DMS 273 (cell line): ENCODE data around the gene TBCD.

Source experiments
- DNase-seq: peaks from one replicate; lab custom pipeline; 2025; ENCODE audit not compliant: unreplicated experiment; lab: John Stamatoyannopoulos, UW

The TBCD gene

DNA sequence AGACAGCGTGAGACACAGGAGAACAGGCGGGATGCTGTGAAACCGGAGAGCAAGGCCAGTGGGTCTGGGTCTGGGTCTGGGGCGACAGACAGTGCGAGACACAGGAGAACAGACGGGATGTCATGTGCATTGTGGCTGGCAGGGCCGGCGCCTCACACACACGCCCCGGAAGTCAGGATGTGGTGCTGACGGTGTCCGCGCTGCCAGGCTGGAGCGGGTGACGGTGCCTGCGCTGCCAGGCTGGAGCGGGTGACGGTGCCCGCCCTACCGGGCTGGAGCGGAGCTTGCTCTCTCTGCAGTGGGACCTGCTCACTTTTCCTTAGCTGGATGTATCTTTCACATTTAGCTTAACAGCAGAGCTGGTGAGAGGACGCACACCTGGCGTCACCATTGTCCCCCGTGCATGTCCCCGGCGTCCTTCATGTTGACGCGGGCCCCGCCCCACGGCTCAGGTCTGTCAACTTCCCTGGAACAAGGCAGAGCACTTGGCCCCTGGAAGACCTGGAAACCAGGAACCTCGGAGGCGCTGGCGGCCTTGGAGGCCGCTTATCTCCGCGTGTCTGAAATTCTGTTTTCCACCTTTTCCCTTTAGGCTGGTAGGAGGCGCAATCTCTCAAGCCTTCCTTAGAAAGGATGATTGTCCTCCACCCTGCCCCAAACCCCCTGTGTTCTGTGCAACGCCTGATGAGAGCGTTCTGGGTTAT is 131.0 kb downstream of the TBCD start:
- DNase-seq: no peak

DNA sequence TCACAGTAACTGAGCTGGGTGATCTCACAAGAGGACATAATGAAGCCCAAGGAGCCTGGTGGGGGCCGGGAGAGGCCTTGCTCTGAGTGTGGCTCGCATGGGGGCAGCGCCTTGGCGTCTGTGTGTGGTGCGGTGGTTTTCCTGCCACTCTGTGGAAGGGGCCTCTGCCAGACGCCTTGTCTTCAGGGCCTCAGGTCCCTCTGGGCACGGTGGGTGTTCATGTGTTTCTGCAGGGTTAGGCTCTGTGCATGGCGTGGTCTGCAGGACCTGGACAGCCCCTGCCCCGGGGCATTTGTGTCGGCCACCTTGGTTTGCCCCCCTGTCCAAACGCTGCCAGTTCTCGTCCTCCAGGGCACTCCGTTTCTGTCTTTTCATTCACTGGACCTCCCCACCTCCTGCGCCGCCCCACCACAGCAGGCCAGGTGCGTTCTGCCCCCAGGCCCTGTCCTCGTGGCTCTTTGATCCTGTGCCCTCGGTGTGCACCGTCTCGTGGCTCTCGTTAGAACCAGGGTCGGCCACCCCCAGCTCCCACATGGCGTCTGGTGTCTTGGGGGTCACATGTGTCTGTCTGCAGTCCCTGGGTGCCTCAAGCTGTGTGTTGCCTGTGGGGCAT is 131.7 kb downstream of the TBCD start:
- no peak for DNase-seq

DNA sequence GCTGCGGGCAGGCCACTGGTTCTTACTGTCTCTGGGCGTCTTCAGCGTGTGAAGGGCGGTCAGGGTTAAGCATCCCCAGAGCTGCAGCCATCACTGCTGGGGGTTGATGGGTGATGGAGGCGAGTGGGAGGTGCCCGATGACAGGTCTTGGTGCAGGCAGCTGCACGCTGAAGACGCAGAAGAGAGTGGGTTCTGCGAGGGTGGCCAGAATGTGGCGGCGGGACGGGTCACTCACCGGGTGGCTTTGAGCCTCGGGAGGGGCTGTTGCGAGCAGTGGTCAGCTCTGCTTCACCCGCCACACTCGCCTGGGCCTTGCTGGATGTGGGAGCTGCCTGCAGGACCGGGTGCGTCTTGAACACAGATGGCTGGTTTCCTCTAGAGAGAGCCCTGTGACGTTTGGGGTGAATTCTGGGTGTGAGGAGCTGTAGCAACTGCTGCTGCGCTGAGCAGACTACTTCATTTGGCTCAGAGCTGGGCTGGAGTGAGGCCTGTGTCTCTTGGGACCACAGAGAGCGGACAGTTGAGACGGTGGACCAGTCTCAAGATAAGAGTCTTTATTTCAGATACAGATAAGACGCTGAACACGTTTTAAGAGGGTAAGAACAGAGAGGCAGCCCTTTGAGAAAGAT is 132.6 kb downstream of the TBCD start:
- DNase-seq: no peak

DNA sequence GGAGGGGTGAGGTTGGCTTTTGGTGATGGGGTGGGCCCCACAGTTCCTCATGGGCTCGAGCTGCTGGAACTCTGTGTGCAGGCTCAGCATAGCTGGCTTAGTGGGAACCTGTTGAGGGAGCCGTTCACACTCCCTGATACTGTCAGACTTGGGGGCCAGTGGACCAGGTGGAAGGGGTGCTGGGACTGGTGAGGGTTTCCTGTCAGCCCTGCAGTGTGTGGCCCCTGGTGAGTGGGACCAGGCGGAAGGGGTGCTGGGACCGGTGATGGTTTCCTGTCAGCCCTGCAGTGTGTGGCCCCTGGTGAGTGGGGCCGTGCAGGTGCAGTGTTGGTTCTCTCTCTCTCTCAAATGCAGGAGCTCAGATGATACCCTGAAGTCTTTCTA is 133.1 kb downstream of the TBCD start:
- no peak for DNase-seq

DNA sequence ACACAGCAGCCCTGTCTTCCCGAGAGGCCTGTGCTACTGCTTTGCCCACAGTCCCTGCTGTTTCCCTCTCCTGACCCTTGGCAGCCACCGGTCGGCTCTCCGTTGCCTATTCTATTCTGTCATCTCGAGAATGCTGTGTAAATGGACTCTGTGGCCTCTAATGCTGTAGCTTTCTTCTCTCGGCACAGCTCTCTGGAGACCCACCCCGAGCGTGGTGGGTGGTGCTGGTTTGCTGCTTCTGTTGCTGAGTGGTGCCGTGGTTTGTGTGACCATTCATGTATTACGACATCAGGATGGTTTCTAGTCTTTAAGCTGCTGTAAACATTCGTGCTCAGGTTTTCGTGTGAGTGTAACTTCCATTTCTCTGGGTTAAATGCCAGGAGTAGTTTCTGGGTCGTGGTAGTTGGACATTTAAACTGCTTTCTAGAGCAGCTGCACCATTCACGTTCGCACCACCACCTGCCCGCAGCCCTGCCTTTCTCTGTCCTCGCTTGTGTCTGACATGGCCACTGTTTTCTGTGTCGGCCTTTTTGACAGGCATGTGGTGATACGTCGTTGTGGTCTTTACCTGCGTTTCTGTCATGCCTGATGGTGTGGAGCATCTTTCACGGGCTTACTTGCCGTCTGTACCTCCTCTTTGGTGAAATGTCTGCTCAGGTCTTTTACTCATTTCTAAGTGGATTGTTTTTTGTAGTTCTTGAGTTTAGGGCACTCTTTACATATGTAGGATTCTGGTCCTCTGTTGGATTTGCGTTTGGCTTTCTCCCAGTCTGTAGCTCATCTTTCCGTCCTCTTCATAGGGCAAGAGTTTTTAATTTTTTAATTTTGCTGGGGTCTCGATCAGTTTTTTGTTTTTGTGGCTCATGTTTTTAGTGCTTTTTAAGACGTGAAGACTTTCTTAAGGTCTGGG is 135.6 kb downstream of the TBCD start:
- DNase-seq: no peak

DNA sequence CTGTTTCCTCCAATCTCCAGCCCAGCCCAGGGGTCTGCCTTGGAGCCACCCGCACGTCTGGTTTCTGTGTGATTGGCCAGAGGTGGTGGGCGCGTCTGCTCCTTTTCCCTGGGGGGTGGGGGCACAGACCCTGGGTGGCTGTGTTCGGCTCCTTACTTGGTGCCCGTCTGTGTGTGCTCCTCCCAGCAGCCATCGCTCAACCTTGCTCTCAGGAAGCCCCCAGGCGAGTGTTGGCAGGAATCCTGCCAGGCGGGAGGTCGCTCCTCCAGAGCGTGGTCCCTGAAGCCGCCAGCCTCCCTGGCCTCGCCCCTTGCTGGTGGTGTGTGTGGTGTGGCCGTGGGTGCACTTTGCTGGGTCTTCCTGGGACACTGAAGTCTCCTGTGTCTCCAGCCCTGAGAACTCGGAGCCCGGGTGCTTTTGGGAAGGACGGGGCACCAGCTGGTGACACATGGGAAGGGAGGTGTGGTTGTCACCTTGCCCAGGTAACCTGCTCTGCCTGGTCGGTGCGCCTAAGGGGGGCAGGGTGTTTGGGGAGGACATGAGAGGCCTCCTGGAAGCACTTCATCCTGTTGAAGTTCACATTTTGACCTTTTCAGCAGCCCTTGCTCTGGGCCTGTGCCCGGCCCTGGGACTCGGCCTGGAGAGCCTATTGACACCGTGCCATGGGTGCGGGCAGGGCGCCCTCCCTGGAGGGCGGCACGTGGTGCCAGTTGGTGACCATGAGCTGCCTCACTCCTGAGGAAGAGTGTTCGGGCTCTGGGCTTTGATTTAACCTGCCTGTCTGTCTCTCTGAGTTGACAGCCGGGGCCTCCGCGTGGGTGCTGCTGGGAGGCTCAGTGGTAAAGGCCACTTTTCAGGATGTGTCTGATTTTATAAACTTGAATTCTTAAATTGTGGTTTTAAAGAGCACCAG is 137.0 kb downstream of the TBCD start:
- no peak for DNase-seq

DNA sequence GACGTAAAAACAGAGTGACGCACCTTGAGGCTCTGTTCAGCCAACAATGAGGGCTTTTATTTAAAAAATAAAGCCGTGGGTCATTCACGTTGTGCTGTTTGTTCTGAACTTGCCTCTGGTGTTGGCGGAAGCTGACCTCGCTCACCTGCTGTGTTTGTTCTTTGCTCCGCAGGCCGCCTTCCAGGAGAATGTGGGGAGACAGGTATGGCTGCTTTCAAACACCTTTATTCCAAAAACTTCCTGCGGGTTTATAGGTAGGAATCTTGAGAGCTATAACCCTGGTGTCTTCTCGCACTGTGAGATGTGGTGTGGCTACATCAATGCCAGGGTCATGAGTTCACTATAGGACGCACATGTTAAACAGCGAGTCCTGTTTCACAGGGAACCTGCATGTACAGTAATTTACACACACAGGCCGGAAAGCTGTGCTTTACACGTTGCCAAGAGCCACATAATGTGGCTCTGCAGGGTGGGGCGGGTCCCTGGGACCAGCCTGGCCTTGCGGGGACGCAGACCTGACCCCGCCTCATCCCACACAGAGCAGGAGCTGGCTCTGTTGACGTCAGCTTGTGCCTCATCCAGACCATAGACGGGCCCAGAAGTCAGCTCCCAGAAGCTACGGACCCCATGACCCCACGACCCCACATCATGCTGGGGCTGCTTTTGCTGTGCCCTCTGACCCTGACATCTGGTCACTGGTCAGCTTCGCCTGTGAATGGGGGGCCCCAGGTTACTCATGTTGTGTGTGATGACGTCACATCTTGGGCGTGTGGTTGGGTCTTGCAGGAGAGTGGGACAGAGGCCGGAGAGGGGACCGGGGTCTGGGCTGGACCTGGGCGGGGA is 137.9 kb downstream of the TBCD start:
- no peak for DNase-seq

DNA sequence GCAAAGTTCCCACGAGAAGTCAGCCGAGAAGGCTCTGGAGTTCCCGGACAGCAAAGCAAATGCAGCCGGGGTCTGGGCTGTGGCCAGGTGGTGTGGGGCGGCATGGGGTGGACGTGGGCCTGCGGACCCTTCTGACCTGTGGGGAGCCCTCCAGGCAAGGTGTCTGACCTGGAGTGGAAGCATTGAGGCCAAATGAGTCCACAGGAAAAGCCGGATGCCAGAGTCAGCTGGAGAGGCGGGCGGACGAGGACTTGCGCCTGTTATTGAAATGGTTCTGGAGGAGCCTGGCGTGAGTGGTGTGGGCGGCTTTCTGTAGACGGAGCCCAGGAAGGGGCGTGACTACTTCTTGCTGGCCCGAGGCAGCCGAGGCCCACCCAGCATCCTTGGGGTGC is 138.5 kb downstream of the TBCD start:
- DNase-seq: no peak

DNA sequence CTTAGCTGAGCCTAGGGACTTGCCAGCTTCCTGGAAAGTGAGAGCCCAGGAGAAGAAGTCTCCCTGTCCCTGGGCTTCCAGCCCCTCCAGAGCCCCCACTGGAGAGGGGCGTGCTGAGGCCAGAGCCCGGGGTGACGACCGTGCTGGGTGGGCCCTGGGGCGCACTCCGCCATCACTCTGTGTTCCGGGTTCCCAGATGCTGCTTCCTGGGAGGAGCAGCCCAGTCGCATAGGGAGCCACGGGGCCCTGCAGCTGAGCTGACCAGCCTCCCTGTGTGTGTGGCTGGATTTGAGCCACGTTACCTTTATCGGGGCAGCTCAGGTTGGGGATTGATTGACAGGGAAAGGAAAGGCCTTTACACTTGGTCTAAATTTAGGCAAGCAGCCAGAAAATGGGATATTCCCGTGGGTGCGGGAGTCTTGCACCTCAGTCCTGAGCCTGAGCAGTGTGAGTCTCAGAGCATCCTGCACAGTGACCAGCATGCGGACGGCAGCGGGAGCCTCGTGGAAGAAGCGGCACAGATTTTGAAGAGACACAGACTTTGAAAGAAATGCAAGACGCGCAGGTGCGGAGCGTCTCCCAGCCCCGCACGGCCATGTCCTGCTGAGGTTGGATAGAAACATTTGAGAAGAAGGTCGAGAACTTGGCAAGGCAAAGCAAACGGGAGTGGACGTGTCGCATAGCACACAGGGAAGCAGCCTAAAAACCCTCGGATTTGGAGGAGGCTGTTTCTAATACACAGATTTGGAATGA is 139.2 kb downstream of the TBCD start:
- no peak for DNase-seq

DNA sequence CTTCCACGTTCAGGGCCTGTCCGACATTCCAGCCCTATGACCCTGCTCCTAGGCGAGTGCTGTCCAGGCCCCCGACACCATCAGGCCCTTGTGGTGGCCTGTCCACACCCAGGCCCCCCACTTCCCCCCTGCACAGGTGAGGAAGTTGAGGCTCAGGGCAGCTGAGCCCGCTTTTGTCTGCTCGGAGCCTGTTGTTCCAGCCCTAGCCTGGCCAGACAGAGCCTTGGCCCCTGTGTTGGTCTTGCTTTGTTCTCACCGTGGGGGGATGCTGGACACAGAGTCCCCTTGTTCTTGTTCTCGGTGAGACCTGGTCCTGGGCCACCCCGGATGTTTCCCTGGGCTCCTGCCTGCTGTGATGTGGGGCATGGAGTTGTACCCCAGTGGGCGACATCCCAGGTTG is 140.0 kb downstream of the TBCD start:
- no peak for DNase-seq

DNA sequence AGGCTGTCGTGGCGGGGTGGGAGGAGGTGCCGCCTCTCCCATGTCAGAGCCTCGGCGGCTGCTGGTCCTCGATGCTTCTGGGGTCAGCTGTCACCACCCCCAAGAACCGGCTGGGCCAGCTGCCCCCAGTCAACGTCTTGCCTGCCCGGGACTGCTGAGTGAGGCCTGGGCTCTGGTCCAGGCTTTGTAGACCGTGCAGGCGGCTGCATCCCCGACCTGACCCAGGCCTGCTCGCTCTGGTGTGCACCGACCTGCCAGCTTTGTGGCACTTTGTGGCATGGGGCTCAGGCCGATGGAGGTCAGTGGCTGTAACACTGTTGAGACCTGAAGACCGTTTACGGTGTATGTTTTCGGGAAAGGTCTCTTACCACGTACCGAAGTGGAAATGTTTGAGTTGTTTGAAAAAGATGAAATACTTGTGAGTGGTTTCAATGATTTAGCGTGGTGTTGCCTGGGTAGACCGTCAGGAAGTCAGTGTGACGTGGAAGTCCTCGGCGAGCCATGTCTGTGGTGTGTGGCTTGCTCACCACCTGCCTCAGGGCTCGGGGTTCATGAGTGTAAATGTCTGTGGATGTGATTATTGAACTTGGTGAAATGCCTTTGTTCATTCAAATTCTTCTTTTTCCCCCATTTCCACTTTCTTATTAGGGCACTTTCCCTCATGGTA is 141.2 kb downstream of the TBCD start:
- DNase-seq: no peak

DNA sequence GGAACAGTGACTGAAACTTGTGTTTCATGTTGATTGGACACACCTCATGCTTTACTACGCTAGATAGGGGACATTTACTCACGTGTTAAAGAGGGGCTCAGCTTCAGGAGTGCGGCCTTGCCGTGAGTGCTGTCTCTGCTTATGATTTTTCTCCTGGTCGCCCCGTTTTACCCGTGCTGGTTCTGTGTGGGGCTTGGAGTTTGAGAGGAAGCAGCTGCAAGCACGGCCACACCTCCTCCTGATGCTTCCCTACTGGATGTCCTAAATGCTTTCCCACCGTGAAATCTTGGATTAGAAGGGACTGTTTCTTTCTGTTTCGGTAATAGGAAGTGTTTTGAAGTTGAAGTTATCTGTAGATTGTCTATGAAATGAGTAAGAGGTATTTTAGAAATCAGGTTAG is 141.9 kb downstream of the TBCD start:
- no peak for DNase-seq

DNA sequence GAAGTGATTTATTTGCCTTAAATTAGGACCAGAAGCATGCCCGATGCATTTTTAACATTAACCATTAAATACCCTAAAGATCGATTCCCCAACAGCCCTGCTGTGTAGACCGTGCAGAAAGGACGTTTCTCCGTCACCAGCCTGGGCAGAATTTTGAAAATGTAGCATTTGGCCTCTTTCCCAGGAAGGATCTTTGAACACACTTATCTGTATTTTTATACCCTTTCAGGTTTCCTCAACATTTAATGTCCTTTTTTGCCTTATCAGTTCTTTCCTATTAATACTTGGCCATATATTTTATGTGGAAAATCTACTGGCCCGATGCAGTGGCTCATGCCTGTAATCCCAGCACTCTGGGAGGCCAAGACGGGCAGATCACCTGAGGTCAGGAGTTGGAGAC is 142.5 kb downstream of the TBCD start:
- DNase-seq: no peak

DNA sequence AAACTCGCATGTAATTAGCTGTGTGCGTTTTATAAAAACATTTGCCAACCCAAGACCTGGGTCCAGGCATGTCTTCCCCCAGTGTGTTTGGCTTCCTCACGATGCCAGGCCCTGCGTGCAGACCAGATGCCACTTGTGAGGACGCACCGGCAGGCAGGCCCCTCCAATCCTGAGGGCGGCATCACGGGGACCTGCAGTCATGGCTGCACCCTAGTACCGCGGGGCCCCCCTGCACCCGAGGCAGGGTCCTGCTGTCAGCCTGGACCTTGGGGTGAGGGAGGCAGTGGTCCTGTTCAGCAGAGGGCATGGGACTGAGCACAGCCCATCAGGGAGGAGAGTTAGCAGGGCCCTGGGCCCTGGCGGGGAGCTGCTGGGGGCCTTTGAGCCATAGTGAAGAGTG is 143.2 kb downstream of the TBCD start:
- no peak for DNase-seq

DNA sequence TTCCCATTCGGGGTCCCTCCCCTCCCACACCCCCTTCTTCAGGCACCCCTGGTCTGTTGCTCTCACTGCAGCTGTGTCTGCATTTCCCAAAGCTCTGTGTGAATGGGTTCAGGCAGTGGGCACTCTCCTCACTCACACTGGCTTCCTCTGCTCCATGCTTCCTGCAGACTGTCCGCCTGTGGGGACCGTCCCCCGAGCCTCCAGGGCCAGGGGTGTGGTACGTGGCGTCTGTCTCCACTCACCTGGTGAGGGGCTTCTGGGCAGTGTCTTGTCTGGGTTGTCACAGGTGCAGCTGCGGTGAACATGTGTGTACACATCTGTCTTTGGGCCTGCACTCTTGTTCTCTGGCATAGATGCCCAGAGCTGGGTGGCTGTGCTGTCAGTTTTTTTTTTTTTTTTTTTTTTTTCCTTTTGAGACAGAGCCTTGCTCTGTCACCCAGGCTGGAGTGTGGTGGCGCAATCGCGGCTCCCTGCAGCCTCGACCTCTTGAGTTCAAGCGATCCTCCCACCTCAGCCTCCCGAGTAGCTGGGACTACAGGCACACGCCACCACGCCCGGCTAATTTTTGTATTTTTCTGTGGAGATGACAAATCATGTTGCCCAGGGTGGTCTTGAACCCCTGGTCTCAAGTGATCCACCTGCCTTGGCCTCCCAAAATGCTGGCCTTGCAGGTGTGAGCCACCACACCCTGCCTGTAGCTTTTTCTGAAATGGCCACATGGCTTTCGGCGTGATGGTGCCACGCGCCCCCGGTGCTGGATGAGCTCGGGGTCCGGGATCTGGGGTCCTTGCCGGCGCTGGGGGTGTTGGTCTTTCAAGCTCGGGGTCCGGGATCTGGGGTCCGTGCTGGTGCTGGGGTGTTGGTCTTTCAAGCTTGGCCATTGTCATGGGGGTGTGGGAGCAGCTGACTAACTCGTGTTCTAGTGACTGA is 144.5 kb downstream of the TBCD start:
- DNase-seq: no peak

DNA sequence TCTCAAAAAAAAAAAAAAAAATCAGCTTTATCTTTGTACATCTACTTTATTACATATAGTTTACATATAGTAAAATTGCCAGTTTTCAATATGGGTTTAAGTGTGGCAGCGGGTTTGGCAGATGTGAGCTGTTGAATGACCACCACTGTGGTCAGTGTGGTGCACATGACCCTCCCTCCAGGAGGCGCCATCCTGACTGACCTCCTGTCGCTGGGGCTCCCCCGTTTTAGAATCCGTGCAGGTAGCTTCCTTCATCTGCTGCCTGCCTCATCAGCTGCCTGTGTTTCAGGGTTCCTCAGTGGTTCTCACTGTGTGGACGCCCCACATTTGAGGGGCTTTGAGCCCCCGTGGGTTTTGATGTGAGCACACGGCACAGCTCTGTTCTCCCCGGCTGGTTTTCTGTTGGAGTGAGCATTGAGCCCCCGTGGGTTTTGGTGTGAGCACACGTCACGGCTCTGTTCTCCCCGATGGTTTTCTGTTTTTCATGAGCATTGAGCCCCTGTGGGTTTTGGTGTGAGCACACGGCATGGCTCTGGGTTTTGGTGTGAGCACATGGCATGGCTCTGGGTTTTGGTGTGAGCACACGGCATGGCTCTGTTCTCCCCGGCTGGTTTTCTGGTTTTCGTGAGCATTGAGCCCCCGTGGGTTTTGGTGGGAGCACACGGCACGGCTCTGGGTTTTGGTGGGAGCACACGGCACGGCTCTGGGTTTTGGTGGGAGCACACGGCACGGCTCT is 145.8 kb downstream of the TBCD start:
- DNase-seq: no peak
